Vagina (tissue), 2 donors: Measurements from ENCODE around the gene PRCP. TPM values are rescaled to one million over a fixed set of nuclear protein-coding genes. Genes with fewer than 3 reads are reported as not detected.

Experiments used
- DNase-seq, 2 donors: peaks; one replicate each; pipeline ENCODE4 v3.0.0-alpha.2; 2017; ENCODE audit errors: extremely low spot score in 2 of 2
- H3K27ac ChIP-seq: fragments of 200-600 bp; sonication (generic); one replicate; pipeline ENCODE4 v1.5.1; 2019
- H3K27me3 ChIP-seq: fragments of 200-600 bp; sonication (generic); one replicate; pipeline ENCODE4 v1.5.1; 2019
- H3K36me3 ChIP-seq, 2 donors: fragments of 200-600 bp; sonication (generic); one replicate each; pipeline ENCODE4 v1.5.1; 2017 to 2019
- H3K4me1 ChIP-seq: fragments of 200-600 bp; sonication (generic); one replicate; pipeline ENCODE4 v1.5.1; 2019
- H3K4me3 ChIP-seq, 2 donors: fragments of 200-600 bp; sonication (generic); 1 replicate in 1 of 2; 2 replicates in 1 of 2; pipeline ENCODE4 v1.5.1; 2016 to 2019
- H3K9me3 ChIP-seq: fragments of 200-600 bp; sonication (generic); one replicate; pipeline ENCODE4 v1.5.1; 2019
- POLR2A ChIP-seq, 2 donors: fragments of 450-650 bp; IDR thresholded peaks; one replicate each; pipeline ENCODE4 v1.6.1; 2017; ENCODE audit warnings: antibody characterized with exemption in 2 of 2, mild to moderate bottlenecking in 2 of 2, moderate library complexity in 2 of 2
- POLR2AphosphoS5 ChIP-seq, 2 donors: sonication (generic); formaldehyde crosslinking; IDR thresholded peaks; one replicate each; pipeline ENCODE4 v1.9.0; 2017; ENCODE audit warnings: antibody characterized with exemption in 2 of 2, mild to moderate bottlenecking in 2 of 2, low read depth in 1 of 2; ENCODE audit not compliant: insufficient read depth in 1 of 2
- intact Hi-C: fragments of 100-400 bp; cut with DNase I; formaldehyde crosslinking; loops from one replicate; pipeline ENCODE4 v1.15.1; 2023
- total RNA-seq: library from RNA; depleted of rRNA; stranded (reverse); fragments of >200 nt; gene quantifications from one replicate; pipeline ENCODE4 v1.2.3, GENCODE V29; 2016
- TF ChIP-seq, protein P1 (sequence below), 3 experiments: fragments of 450-650 bp in 2 of 3; fragments of 200-600 bp in 1 of 3; sonication (generic) in 1 of 3; IDR thresholded peaks; one replicate each; pipeline ENCODE4 v1.5.1; 2017 to 2019; ENCODE audit warnings: antibody characterized with exemption in 3 of 3, mild to moderate bottlenecking in 2 of 3, moderate library complexity in 2 of 3

Gene PRCP
- total RNA-seq, 1 donor from 2014 or later: 79.3 TPM

DNA sequence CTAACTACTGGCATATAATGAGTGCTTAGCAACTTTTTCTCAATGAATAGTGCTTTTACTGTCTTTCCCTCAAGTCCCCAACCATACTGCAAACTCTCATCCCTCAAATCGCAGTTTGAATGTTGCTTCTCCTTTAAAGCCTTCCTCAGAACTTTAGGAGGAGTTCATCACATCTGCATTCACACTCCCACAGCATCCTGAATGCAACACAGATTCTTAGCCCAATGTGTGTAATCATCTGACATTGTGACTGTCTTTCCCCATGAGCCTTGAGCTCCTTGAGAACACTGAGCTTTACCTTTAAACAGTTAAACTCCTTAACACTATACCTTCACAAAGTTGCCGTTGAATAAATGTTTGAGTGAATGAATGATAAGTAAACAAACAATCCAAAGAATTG lies 84.8 kb downstream of the PRCP start:
- H3K36me3 ChIP-seq: no peaks in the 10 kb centered on the region
- H3K9me3 ChIP-seq: no peaks in the 10 kb centered on the region
- H3K27ac ChIP-seq: no peak overlapping the region
- intact Hi-C loops: no loop called here
- no peak for DNase-seq
- H3K4me3 ChIP-seq: no peak overlapping the region
- no peaks in the 10 kb centered on the region for H3K4me1 ChIP-seq
- TF ChIP-seq, protein P1, sequence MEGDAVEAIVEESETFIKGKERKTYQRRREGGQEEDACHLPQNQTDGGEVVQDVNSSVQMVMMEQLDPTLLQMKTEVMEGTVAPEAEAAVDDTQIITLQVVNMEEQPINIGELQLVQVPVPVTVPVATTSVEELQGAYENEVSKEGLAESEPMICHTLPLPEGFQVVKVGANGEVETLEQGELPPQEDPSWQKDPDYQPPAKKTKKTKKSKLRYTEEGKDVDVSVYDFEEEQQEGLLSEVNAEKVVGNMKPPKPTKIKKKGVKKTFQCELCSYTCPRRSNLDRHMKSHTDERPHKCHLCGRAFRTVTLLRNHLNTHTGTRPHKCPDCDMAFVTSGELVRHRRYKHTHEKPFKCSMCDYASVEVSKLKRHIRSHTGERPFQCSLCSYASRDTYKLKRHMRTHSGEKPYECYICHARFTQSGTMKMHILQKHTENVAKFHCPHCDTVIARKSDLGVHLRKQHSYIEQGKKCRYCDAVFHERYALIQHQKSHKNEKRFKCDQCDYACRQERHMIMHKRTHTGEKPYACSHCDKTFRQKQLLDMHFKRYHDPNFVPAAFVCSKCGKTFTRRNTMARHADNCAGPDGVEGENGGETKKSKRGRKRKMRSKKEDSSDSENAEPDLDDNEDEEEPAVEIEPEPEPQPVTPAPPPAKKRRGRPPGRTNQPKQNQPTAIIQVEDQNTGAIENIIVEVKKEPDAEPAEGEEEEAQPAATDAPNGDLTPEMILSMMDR (IDR thresholded peaks at IDR 0.05): no peak
- TF ChIP-seq POLR2A (IDR thresholded peaks at IDR 0.05) (no peak), POLR2AphosphoS5 (IDR thresholded peaks at IDR 0.05; ENCODE audit: insufficient read depth in 1 of 2, low read depth in 1 of 2) (no peak)
- H3K27me3 ChIP-seq: no peaks in the 10 kb centered on the region

DNA sequence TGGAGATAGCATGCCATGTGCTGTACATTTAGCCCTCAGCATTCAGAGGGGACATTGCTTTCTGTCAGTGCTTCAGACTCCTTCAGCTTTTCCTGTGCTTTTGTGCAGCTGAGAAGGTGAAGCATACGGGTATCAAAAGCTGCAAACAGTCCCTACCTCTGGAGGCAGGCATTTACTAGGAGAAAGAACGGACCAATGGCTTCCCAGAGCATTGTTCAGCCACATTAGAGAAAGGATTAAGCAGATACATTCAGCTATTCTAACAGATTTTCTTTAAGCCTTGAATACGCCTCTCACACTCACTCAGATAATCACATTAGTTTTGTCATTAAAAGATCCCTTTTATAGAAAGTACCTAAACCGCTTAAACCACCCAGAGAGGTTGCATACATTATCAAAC lies 85.9 kb downstream of the PRCP start:
- intact Hi-C loops: no loop called here
- TF ChIP-seq, protein P1 (IDR thresholded peaks at IDR 0.05): no peak
- TF ChIP-seq POLR2AphosphoS5 (IDR thresholded peaks at IDR 0.05; ENCODE audit: insufficient read depth in 1 of 2, low read depth in 1 of 2) (no peak), POLR2A (IDR thresholded peaks at IDR 0.05) (no peak)
- H3K27me3 ChIP-seq: no peaks in the 10 kb centered on the region
- no peak overlapping the region for H3K4me3 ChIP-seq
- no peak for DNase-seq
- no peaks in the 10 kb centered on the region for H3K4me1 ChIP-seq
- H3K27ac ChIP-seq: no peak overlapping the region
- no peaks in the 10 kb centered on the region for H3K36me3 ChIP-seq
- H3K9me3 ChIP-seq: no peaks in the 10 kb centered on the region

DNA sequence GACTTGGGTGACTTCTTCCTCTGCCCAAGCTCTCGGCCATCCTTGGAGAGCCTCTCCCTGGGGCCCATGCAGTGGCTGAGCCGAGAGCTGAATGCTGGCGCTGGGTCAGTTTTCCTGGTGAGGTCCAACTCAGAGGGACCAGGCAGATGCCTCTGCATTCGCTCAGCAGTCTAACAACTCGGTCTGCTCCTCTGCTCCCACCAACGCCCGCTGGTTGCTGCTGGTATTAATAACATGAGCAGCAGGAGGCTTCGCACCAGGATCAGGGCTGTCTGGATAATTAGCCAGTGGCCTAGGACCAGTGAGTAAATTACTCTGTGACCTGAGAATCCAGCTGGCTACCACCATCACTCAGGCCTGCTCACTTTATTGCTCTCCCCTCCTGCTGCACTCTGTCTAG lies 88.9 kb downstream of the PRCP start:
- intact Hi-C loops: no loop called here
- Histone ChIP-seq H3K27me3 (no peaks in the 10 kb centered on the region), H3K27ac (no peak overlapping the region), H3K4me1 (no peaks in the 10 kb centered on the region), H3K4me3 (no peak overlapping the region), H3K36me3 (no peaks in the 10 kb centered on the region), H3K9me3 (no peaks in the 10 kb centered on the region)
- no peak for TF ChIP-seq POLR2A (IDR thresholded peaks at IDR 0.05)
- no peak for DNase-seq

DNA sequence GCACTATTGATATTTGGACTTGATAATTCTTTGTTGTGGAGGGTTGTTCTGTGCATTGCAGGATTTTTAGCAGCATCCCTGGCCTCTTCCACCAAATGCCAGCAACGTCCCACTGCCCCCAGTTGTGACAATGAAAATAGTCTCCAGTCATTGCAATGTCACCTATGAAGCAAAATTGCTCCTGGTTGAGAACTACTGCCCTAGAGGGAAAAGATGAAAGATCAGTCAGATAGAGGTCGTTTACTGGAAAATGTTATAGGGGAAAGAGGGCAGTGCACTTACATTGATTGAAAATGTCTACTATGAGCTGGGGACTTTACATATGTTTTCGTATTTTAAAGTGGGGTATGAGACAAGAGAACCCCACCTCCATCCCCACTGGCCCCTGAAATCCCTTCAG lies 89.5 kb downstream of the PRCP start:
- DNase-seq: no peak
- Histone ChIP-seq H3K9me3 (no peaks in the 10 kb centered on the region), H3K4me3 (no peak overlapping the region), H3K27me3 (no peaks in the 10 kb centered on the region), H3K36me3 (no peaks in the 10 kb centered on the region), H3K27ac (no peak overlapping the region), H3K4me1 (no peaks in the 10 kb centered on the region)
- intact Hi-C loops: no loop called here
- TF ChIP-seq, protein P1 (IDR thresholded peaks at IDR 0.05): no peak
- TF ChIP-seq POLR2A (IDR thresholded peaks at IDR 0.05) (no peak), POLR2AphosphoS5 (IDR thresholded peaks at IDR 0.05; ENCODE audit: insufficient read depth in 1 of 2, low read depth in 1 of 2) (no peak)

DNA sequence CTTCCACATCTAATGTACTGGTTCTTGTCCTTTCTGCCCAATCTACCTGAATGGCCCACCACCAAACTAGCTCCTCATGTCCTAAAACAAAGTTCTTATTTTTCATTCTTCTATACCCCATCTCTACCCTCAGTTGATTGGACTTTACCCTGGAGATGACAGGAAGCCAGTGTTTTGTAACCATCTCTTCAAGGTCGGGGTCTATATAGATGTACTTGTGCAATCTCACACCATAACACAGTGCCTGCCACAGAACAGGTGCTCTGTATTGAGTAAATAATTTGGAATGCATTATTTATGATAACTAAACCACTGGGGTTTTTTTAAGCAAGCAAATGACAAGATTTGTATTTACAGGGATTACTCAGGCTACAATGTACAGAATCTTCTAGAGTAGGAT lies 89.9 kb downstream of the PRCP start:
- no peak overlapping the region for H3K27ac ChIP-seq
- DNase-seq: no peak
- no peaks in the 10 kb centered on the region for H3K36me3 ChIP-seq
- H3K27me3 ChIP-seq: no peaks in the 10 kb centered on the region
- no peak overlapping the region for H3K4me3 ChIP-seq
- intact Hi-C loops: no loop called here
- TF ChIP-seq, protein P1 (IDR thresholded peaks at IDR 0.05): no peak
- no peak for TF ChIP-seq POLR2AphosphoS5 (IDR thresholded peaks at IDR 0.05; ENCODE audit: insufficient read depth in 1 of 2, low read depth in 1 of 2)
- no peak for TF ChIP-seq POLR2A (IDR thresholded peaks at IDR 0.05)
- H3K4me1 ChIP-seq: no peaks in the 10 kb centered on the region
- no peaks in the 10 kb centered on the region for H3K9me3 ChIP-seq

DNA sequence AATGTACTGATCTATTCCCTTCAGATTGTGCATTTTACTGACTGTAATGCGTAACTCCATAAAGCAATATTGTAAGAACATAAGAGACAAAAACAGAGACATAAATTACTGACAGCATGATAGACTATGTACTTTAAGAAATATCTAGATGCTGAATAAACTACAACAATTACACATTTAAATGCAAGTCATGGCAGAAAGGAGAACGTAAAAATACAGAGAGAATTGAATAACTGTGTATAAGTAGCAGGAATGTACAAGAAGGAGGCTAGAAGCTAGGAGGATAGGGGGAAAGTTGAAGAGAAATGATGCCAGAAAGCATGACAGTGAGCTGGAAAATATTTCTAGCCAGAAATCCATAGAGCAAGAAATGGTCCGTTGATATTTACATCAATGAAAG lies 92.6 kb downstream of the PRCP start:
- Histone ChIP-seq H3K36me3 (no peaks in the 10 kb centered on the region), H3K4me1 (no peaks in the 10 kb centered on the region)
- no peak for TF ChIP-seq POLR2A (IDR thresholded peaks at IDR 0.05)
- TF ChIP-seq, protein P1 (IDR thresholded peaks at IDR 0.05): no peak

More for the DNA sequence above, 92.6 kb downstream of the PRCP start:
- DNase-seq: no peak
- H3K27me3 ChIP-seq: no peaks in the 10 kb centered on the region
- no peak overlapping the region for H3K27ac ChIP-seq
- H3K9me3 ChIP-seq: no peaks in the 10 kb centered on the region
- no peak overlapping the region for H3K4me3 ChIP-seq
- intact Hi-C loops: no loop called here
